Central memory CD8-positive, alpha-beta T cell (primary cell): Measurements from ENCODE around the gene PIK3C3.
A peak's percentile ranks its signal among the peaks of the same experiment; 100 is the strongest.

Source experiments
- ATAC-seq: fragments of 150-1000 bp; cut with Tn5 transposase; replicated peaks from 2 replicates; pipeline ENCODE4 v1.10.0; 2022; ENCODE audit warnings: mild to moderate bottlenecking, moderate FRiP score, moderate number of reproducible peaks; ENCODE audit not compliant: poor library complexity, severe bottlenecking; ENCODE audit errors: extremely low read depth
- DNase-seq, 2 donors: peaks; one replicate each; pipeline ENCODE4 v3.0.0; 2021; ENCODE audit warnings: low spot score in 2 of 2
- H3K27ac Mint-ChIP-seq: one replicate; pipeline ENCODE4 v1.8.0; 2022; ENCODE audit warnings: low read depth, mild to moderate bottlenecking, moderate library complexity, mixed read lengths
- H3K27me3 Mint-ChIP-seq: one replicate; pipeline ENCODE4 v1.8.0; 2022; ENCODE audit warnings: mixed read lengths
- H3K36me3 Mint-ChIP-seq: one replicate; pipeline ENCODE4 v1.8.0; 2022; ENCODE audit warnings: mild to moderate bottlenecking, moderate library complexity, mixed read lengths; ENCODE audit not compliant: insufficient read depth
- H3K4me1 Mint-ChIP-seq: one replicate; pipeline ENCODE4 v1.8.0; 2022; ENCODE audit warnings: mixed read lengths
- H3K4me3 Mint-ChIP-seq: one replicate; pipeline ENCODE4 v1.8.0; 2022; ENCODE audit warnings: mild to moderate bottlenecking, moderate library complexity, mixed read lengths
- H3K9me3 Mint-ChIP-seq: one replicate; pipeline ENCODE4 v1.8.0; 2022; ENCODE audit warnings: mixed read lengths

PIK3C3 gene

DNA sequence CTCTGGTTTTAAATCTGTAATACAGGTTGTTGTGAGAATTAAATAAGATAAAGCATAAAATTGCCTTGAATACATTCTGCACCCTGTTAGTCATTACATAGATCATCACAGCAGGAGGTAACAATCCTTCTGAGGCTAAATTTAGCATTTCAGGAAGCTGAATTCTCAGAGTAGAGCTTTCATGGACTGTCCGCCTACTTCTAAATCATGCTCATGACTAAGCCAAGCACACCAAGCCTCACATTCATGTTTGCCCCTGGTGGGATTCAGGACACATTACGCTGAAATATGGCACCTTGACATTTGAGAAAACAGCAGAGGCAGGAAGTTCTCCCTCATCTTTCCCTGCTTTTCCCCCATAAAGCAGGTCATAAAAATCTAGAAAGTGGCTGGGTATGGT is 16.6 kb upstream of the PIK3C3 start:
- Mint-ChIP-seq H3K4me1 (peaks cover 6% of the 10 kb centered on the region), H3K27ac (no peak overlapping the region), H3K4me3 (no peak overlapping the region), H3K9me3 (no peaks in the 10 kb centered on the region), H3K36me3 (no peaks in the 10 kb centered on the region), H3K27me3 (peaks cover 39% of the 10 kb centered on the region)
- DNase-seq, result no peak
- no peak for ATAC-seq

DNA sequence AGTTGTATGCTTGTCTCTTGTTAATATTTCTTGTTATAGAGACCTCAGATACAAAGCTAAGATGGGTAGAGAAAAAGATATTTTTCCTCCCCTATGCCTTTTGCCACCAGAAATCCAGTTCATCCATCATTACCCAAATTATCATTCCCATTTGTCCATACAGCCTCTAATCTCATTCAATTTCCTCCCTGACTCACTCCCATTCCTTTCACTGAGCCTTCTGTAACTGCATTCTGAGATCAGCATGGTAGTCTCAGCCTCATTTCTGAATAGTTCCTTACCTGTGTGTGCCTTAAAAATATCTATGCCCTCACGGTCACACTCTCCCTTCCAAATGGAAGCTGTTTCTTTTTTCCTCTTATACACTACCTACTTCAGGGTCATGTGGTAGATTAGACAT is 15.7 kb upstream of the PIK3C3 start:
- H3K36me3 Mint-ChIP-seq, result no peaks in the 10 kb centered on the region
- ATAC-seq (no peak), DNase-seq (no peak)
- H3K27ac Mint-ChIP-seq, result no peak overlapping the region
- peaks cover 44% of the 10 kb centered on the region for H3K27me3 Mint-ChIP-seq
- H3K4me1 Mint-ChIP-seq, result peaks cover 6% of the 10 kb centered on the region
- H3K4me3 Mint-ChIP-seq, result no peak overlapping the region
- H3K9me3 Mint-ChIP-seq, result no peaks in the 10 kb centered on the region

DNA sequence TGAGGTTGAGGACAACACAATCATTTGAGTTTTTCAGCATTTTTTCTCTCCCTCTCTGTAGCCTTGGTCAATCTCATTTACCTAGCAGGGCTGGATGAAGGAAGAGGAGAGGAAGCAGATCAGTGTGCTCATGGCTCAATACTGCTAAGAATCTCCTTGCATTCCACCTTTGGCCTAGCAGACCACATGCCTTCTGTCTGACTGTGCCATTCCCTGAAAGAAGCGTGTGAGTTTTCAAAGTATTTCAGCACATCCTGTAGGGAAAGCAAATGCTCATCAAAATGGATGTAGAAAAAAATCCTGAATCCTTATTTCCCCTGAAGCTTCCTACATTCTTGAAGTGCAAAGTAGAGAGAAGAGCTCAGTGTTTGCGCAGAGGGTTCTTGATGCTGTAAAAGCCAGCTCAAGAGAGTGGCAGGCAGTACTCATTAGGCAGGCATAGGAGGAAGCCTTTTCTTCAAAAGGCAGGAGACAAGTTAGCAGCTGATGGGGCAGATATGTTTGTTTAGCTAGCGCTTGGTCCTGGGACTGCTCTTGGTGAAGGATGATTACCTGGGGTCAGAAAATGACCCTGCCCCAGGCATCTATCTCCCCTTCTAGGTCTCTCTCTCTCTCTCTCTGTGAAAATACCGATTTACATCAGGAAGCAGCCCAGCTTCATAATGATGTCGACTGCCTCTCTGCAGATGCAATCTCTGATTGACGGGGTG is 14.4 kb upstream of the PIK3C3 start:
- Mint-ChIP-seq H3K36me3 (no peaks in the 10 kb centered on the region), H3K27ac (no peak overlapping the region), H3K4me1 (peaks cover 6% of the 10 kb centered on the region), H3K4me3 (no peak overlapping the region), H3K27me3 (peaks cover 58% of the 10 kb centered on the region), H3K9me3 (no peaks in the 10 kb centered on the region)
- ATAC-seq, result no peak
- no peak for DNase-seq

DNA sequence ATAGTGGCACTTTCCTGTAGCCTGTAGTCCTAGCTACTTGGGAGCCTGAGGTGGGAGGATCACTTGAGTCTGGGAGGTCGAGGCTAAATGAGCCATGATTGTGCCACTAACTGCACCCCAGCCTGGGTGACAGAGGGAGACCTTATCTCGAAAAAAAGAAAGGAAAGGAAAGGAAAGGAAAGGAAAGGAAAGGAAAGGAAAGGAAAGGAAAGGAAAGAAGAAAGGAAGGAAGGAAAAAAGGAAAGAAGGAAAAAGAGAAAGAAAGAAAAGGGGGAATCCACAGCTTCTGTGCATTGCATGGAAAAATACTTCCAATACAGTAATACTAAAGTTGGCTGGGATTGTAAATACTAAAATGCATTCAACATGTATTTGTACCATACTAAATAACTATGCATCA is 12.8 kb upstream of the PIK3C3 start:
- Mint-ChIP-seq H3K4me1 (no peaks in the 10 kb centered on the region), H3K4me3 (no peak overlapping the region), H3K36me3 (no peaks in the 10 kb centered on the region), H3K27ac (no peak overlapping the region), H3K9me3 (no peaks in the 10 kb centered on the region), H3K27me3 (peaks cover 73% of the 10 kb centered on the region)
- no peak for ATAC-seq
- DNase-seq, result no peak

DNA sequence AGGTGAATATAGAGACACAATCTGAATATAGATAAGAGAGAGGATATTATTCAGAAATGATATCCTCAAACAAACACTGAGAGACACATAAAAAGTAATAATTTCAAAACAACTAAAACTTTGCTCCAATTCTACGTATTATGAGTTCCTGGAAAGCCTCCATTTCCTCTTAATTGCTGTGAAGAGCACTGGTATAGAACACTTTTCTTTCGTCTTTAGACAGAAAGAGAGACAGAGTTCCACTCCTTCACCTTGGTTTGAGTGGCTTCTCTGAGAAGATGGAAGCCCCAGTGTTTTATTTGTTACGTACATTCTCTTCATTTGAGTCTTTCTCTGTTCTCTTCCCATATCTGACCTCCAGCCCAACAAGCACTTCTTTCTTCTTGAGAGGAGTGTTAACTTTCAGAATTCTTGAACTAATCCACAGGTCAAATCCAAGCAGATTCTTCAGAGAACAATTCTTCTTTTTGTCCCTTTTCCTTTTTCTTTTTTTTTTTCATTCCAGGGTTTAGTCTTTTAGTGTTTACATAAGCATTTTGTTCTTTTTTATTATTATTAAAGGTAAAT is 6.4 kb upstream of the PIK3C3 start:
- DNase-seq (no peak), ATAC-seq (no peak)
- no peak overlapping the region for H3K27ac Mint-ChIP-seq
- H3K36me3 Mint-ChIP-seq, result peaks cover 3% of the 10 kb centered on the region
- peaks cover 56% of the 10 kb centered on the region for H3K27me3 Mint-ChIP-seq
- no peaks in the 10 kb centered on the region for H3K9me3 Mint-ChIP-seq
- no peak overlapping the region for H3K4me3 Mint-ChIP-seq
- no peaks in the 10 kb centered on the region for H3K4me1 Mint-ChIP-seq

DNA sequence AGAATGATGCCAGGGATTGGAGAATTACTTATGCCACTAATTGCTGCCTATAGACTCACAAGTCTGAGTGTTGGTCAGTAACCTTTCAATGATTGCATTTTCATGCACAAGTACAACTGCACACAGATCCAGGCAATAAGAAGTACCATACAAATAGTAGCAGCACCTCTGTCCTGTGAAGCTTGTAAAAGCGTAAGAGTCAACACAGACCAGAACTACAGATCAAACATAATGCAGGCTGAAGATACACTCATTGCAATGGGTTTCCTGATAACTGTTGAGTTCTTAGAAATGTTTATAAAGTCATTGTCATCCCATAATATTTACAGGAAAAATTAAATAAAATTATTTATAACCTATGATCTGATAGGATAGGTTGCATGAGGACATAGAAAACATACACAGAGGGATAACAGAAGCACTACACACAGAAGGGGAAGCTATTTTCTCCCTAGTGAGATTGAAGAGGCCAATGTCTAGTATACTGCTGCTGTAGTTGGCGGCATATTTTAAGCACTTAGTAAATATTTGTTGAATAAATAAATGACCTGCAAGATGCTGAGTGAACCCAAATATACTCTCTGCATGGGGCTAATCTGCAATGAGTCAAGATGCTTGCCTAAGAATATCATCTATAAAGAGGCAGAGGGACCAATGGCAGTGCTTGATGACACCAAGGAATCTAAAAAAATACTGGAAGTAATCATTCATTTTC is 5.7 kb upstream of the PIK3C3 start:
- H3K27ac Mint-ChIP-seq, result no peak overlapping the region
- no peaks in the 10 kb centered on the region for H3K9me3 Mint-ChIP-seq
- no peak overlapping the region for H3K4me3 Mint-ChIP-seq
- no peak for ATAC-seq
- no peak for DNase-seq
- H3K27me3 Mint-ChIP-seq, result peaks cover 48% of the 10 kb centered on the region
- H3K4me1 Mint-ChIP-seq, result no peaks in the 10 kb centered on the region
- H3K36me3 Mint-ChIP-seq, result peaks cover 5% of the 10 kb centered on the region

DNA sequence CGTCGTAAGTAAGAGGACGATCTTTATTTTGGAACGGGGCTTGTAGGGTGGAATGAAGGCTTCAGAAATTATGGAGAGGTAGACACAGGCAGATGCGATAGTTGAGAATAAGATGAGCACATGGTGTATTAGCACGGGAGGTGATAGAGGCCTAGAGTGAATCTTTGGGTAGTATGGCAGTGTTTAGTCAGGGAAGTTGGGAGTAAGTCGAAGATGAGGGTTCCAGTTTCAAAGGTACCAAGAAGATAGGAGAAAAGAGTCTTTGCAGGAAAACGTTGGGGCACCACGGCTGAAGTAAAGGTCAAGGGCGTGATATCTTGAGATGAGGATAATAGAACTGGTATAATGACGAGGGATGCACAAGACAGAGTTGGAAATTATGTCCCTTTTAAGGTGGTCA is 654 bp downstream of the PIK3C3 start:
- peaks cover 25% of the 10 kb centered on the region for H3K36me3 Mint-ChIP-seq
- ATAC-seq (no peak), DNase-seq (no peak)
- H3K4me3 Mint-ChIP-seq, result peak overlapping the region; percentile 98
- H3K27me3 Mint-ChIP-seq, result no peaks in the 10 kb centered on the region
- no peaks in the 10 kb centered on the region for H3K9me3 Mint-ChIP-seq
- H3K4me1 Mint-ChIP-seq, result peaks cover 44% of the 10 kb centered on the region
- peak overlapping the region; percentile 99 for H3K27ac Mint-ChIP-seq

DNA sequence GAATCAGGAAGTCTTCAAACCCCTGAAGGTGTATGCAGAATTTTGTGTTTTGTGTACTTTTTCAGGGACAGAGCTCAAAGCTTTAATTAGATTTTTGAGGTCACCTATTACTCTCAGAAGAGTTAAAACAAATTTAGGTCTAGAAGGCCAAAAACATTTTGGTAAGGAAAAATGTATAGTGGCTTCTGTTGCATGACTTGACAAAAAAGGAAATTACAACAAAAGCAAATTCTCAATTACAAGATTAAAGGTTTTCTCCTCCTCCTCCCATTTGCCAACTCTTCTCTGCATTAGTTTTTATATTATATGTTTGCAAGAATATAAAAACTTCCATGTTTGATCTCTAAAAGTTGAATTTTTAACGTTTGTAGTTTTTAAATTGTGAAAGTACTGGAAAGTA is 4.0 kb downstream of the PIK3C3 start:
- no peaks in the 10 kb centered on the region for H3K9me3 Mint-ChIP-seq
- no peaks in the 10 kb centered on the region for H3K27me3 Mint-ChIP-seq
- DNase-seq (no peak), ATAC-seq (no peak)
- H3K27ac Mint-ChIP-seq, result no peak overlapping the region
- no peak overlapping the region for H3K4me3 Mint-ChIP-seq
- H3K4me1 Mint-ChIP-seq, result peaks cover 50% of the 10 kb centered on the region
- H3K36me3 Mint-ChIP-seq, result peaks cover 32% of the 10 kb centered on the region

DNA sequence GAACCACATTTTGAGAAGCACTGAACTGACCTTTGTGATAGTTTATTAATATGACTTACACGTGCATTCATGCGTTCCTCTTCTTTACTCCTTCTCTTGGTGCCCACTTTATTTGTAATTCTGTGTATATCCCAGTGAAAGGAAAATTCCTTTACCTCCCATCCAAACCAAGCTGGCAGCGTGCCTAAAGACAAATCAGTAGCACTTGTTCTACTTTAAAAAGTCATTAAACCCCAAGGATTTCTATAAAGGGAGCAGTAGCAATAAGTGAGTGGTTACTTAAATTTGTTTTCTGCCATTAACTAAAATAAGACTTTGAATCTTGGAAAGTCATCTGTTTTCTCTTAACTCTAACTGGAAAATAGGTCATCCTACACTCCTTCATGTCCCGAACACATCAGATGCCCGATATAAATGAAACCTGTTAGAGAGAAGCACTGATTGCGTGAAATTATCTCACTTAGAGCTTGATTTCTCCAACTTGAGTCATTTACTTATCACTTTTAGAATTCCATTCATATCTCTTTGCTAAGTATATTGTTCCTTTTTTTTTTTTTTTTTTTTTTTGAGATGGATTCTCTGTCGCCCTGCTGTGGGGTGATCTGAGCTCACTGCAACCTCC is 10.7 kb downstream of the PIK3C3 start:
- peaks cover 32% of the 10 kb centered on the region for H3K36me3 Mint-ChIP-seq
- no peak for ATAC-seq
- no peaks in the 10 kb centered on the region for H3K9me3 Mint-ChIP-seq
- no peak overlapping the region for H3K27ac Mint-ChIP-seq
- H3K4me1 Mint-ChIP-seq, result peaks cover 34% of the 10 kb centered on the region
- no peak for DNase-seq
- no peaks in the 10 kb centered on the region for H3K27me3 Mint-ChIP-seq
- H3K4me3 Mint-ChIP-seq, result no peak overlapping the region

DNA sequence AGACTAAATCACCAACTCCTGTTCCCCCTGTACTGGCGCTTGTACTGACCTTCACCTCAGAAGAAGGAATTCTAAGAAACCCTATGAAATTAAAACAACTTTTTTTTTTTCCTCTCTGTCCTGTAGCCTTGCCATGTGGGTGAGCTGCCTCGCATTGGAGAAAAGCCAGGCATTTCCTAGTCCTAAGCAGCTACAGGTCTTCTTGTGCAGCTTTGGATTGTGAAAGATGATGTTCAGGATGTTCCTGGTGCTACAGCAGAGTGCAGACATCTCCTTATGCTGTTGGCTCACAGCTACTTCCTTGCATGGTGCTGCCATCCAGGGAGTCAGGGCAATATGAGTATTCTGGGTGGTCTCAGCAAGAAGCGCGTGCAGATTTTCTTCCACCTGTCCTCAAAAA is 11.9 kb downstream of the PIK3C3 start:
- no peak overlapping the region for H3K4me3 Mint-ChIP-seq
- ATAC-seq, result no peak
- peaks cover 36% of the 10 kb centered on the region for H3K4me1 Mint-ChIP-seq
- H3K36me3 Mint-ChIP-seq, result peaks cover 32% of the 10 kb centered on the region
- no peak for DNase-seq
- H3K9me3 Mint-ChIP-seq, result no peaks in the 10 kb centered on the region
- H3K27ac Mint-ChIP-seq, result peak overlapping the region; percentile 39
- no peaks in the 10 kb centered on the region for H3K27me3 Mint-ChIP-seq

DNA sequence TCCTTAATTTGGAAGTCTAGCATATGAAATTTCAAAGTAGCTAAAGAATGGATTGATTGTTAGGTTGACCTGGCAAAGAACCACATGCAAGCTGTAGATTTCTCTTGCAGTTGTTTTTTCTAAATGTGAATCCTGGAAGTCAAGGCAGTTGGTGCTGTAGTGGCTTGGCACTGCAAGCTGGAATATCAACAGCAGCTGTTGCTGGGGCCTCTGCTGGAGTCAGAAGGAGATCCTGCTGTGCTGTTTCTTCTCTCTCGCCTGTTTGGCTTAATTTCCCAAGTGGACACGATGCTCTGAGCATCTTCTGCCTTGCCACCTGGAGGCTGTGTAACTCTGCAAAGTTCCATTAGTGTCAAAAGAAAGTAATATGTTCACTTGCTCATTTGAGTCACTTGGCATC is 12.6 kb downstream of the PIK3C3 start:
- H3K27me3 Mint-ChIP-seq, result no peaks in the 10 kb centered on the region

DNA sequence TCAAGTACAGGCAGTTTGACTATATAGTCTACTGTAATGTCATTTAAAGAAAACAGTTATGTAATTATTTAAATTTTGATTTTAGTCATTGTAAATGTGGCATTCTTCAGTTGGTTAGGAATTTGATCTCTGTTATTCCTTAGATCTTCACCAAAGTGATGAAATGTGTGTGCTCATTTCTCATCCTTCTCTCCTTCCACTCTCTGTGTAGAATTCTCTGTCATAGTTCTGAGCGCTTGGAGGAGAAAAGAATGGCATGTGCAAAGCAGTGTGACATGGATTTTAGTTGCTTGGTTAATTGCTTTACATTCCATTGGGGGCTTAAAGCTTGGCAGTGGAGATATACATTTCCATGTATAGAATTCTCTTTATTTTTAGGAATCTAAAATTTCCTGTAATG is 14.8 kb downstream of the PIK3C3 start:
- ATAC-seq, result no peak
- no peak for DNase-seq
- no peak overlapping the region for H3K27ac Mint-ChIP-seq
- no peaks in the 10 kb centered on the region for H3K27me3 Mint-ChIP-seq
- H3K4me1 Mint-ChIP-seq, result peaks cover 47% of the 10 kb centered on the region
- no peak overlapping the region for H3K4me3 Mint-ChIP-seq
- H3K9me3 Mint-ChIP-seq, result no peaks in the 10 kb centered on the region
- H3K36me3 Mint-ChIP-seq, result peaks cover 27% of the 10 kb centered on the region

More for the DNA sequence above, 12.6 kb downstream of the PIK3C3 start:
- H3K4me1 Mint-ChIP-seq, result peaks cover 38% of the 10 kb centered on the region
- H3K27ac Mint-ChIP-seq, result peak overlapping the region; percentile 39
- no peak overlapping the region for H3K4me3 Mint-ChIP-seq
- no peaks in the 10 kb centered on the region for H3K9me3 Mint-ChIP-seq
- no peak for DNase-seq
- ATAC-seq, result no peak
- peaks cover 31% of the 10 kb centered on the region for H3K36me3 Mint-ChIP-seq
